ENCODE data around the gene ATL3. TPM values are rescaled to one million over a fixed set of nuclear protein-coding genes. Genes with fewer than 3 reads are reported as not detected.

The ATL3 gene
- total RNA-seq, 1 experiment from 2014 or later: 24.0 TPM

GRCh38 chr11:63719987-63720386 is 48.8 kb upstream of the ATL3 start:
- H2AK5ac ChIP-seq (ENCODE audit: insufficient read length, low read length): no peak overlapping the region
- H3K4ac ChIP-seq (ENCODE audit: low read depth, low read length): no peak overlapping the region
- no peak overlapping the region for H3K27ac ChIP-seq (ENCODE audit: insufficient read length, low read depth, low read length)
- Mint-ChIP-seq H3K4me3 (no peak overlapping the region), H3K36me3 (ENCODE audit: insufficient read depth in 1 of 3, low read depth in 3 of 3) (peaks cover 0 to 6% (median 5%) of the 10 kb centered on the region in 3 experiments; a peak in 3 of 7 replicates), H3K27me3 (ENCODE audit: low read depth) (no peaks in the 10 kb centered on the region), H3K27ac (no peak overlapping the region), H3K4me1 (peaks cover 0 to 1% of the 10 kb centered on the region in 2 experiments; a peak in 1 of 4 replicates), H3K9me3 (no peaks in the 10 kb centered on the region)
- no peak overlapping the region for H3K4me2 ChIP-seq (ENCODE audit: insufficient read depth, insufficient read length, low read length)
- H4K8ac ChIP-seq (replicated peaks; ENCODE audit: insufficient read length, low read depth, low read length): no peak overlapping the region
- no peak overlapping the region for H3K18ac ChIP-seq (ENCODE audit: insufficient read length, low read depth, low read length)
- WGBS (ENCODE audit: extremely low coverage, insufficient read length, low lambda C conversion rate): no CpG with 5 or more reads among the region's 2 CpGs
- no peak for DNase-seq
- no peak for TF ChIP-seq CTCF (conservative IDR thresholded peaks at IDR 0.05)
- H3K79me1 ChIP-seq (ENCODE audit: insufficient read depth, low read depth, low read length, poor library complexity, severe bottlenecking): peaks cover 7% of the 10 kb centered on the region
- no peak overlapping the region for H4K5ac ChIP-seq (ENCODE audit: insufficient read length, low read depth, low read length)
- no peak overlapping the region for H3K9ac ChIP-seq (ENCODE audit: extremely low read depth, insufficient read length, low read length)
- H3K23ac ChIP-seq (ENCODE audit: insufficient read length, low read depth, low read length): no peak overlapping the region
- no peak overlapping the region for H3K14ac ChIP-seq (ENCODE audit: insufficient read depth, low read length)
- no peak overlapping the region for H3K56ac ChIP-seq (ENCODE audit: insufficient read length, low read depth, low read length)
- H3K4me1 ChIP-seq (ENCODE audit: insufficient read depth, low read length): no peaks in the 10 kb centered on the region
- no peak overlapping the region for H2AFZ ChIP-seq (ENCODE audit: low read length)
- no peak overlapping the region for H4K91ac ChIP-seq (ENCODE audit: insufficient read length, low read depth, low read length)
- no peak overlapping the region for H2BK15ac ChIP-seq (ENCODE audit: low read depth, low read length)
- no peaks in the 10 kb centered on the region for H4K20me1 ChIP-seq (ENCODE audit: control insufficient read depth, insufficient read depth, insufficient read length)
- no peak overlapping the region for H2BK5ac ChIP-seq (ENCODE audit: insufficient read length, low read length)
- H2BK120ac ChIP-seq (ENCODE audit: low read depth, low read length, poor library complexity, severe bottlenecking): no peak overlapping the region
- no peaks in the 10 kb centered on the region for H3K27me3 ChIP-seq (ENCODE audit: insufficient read depth, low read length)
- no peak overlapping the region for H3T11ph ChIP-seq (ENCODE audit: low read length)
- no peaks in the 10 kb centered on the region for H3K9me3 ChIP-seq (ENCODE audit: control insufficient read depth, low read depth, low read length)
- peaks cover 4% of the 10 kb centered on the region; the same call in 1 of the 2 replicates for H3K79me2 ChIP-seq (ENCODE audit: insufficient read depth, low read length)
- H2BK20ac ChIP-seq (ENCODE audit: low read depth, low read length, poor library complexity, severe bottlenecking): no peak overlapping the region
- no peaks in the 10 kb centered on the region for H3K23me2 ChIP-seq (ENCODE audit: insufficient read length, low read depth, low read length, poor library complexity, severe bottlenecking)
- no peak overlapping the region for H2BK12ac ChIP-seq (ENCODE audit: insufficient read length, low read depth, low read length)

All from H9 (cell line).